HG02759 (cell line): ENCODE results near the gene ACVR1.
"Not testable (repeated sequence)": the region's sequence is repeated elsewhere in the genome, so short reads cannot be mapped to it uniquely, and the experiment has no call there.

ENCODE experiments used
- ATAC-seq: cut with Tn5 transposase; IDR thresholded peaks from one replicate; pipeline ENCODE4 v1.9.1; 2021; ENCODE audit warnings: mild to moderate bottlenecking, moderate library complexity; ENCODE audit not compliant: unreplicated experiment

Gene ACVR1

DNA sequence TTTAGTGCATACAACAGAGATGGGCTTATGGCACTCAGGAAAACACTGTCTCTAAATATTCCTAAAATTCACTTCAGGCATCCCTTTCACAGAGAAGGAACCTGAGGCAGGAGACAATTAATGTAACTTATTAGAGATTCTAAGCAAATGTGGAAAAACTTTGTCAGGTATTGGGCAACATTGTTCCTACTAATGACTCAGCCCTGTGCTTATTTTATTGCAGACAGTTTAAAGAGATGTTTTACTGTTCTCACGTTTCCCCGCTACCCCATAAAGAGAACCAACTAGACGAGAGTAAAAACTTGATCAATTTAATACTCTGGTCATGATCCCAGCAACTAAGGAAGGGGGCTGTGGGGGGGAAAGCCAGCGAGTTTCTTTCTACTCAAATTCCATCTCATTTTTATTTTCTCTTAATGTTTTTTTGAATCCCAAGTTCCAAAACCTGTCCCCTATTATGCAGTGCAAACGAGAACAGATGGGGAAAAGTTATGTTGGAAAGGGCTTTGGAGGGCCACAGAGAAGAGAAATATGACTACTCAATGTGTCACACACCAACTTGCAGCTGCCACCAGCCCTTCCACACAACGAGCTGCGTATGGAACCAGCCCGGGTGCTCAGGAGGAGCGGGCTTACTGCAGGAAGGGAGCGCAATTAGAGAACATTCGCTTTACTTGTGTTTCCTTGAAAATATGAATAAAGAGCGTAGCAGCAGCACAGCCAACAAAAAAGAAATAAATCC lies 18.7 kb upstream of the ACVR1 start:
- ATAC-seq = no peak

DNA sequence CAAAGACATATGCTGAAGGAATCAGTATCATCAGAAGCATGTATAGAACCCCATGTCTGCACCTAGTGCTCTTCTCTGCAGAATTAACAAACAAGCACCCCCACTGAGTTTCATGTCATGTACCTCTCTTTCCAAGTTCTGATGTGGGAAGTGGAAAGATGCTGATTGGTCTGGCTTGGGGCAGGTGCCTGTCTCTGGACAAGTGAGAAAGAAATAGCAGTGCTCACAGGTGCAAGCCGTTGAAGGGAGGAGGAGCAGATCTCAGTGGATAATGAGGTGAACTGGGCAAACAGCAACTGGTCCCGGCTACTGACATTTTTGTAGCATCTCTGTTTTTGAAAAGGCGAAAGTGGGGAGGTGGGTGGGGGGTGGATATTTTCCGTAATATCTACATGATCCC lies 17.5 kb upstream of the ACVR1 start:
- ATAC-seq = no peak

DNA sequence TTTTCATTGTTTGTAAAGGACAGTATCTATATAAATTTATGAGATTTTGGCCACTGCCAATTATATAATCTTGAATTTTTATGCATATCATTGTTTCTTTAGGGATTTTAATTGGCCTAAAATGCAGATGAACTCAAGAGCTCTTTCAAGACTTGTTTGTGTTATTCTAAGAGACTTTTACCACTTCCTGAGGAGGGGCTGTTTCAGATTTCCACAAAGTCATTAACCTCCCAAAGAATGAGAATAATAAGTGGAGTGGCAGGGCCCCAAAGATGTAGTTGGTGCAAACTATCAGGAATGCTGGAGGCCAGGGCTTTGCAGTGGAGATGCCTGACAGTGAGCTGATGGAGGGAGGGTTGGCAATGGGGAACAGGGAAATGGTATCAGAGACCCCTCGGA lies 15.5 kb upstream of the ACVR1 start:
- ATAC-seq = no peak

DNA sequence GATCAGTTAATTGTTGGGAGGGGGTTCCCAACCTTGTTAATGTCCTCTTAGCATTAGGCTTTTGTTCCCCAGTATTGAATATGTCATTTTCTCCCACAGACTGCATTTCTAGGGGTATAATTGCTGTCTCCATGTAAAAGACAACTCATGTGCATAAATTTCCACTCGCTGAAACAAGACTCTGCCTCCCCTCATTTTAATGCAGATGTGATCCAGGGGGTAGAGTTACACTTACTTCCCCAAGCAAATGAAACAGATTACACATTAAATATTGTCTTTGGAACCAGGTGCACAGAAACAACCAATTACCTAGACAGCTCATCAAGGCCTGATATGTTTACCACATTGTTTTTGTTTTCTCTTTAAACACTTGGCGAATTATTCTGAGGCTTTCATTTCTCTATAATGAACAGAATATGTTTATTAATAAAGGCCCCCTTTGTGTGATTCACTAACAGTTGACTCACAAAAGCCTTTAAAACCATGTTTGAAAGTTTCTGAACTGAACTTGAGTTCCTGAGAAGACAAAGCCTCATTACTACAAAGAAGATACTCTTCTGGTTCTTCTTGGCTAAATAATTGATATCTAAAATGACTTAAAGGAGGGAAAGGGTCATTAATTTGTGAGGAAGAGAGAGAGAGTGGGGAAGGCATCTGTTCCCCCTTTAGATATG lies 15.0 kb upstream of the ACVR1 start:
- no peak for ATAC-seq

DNA sequence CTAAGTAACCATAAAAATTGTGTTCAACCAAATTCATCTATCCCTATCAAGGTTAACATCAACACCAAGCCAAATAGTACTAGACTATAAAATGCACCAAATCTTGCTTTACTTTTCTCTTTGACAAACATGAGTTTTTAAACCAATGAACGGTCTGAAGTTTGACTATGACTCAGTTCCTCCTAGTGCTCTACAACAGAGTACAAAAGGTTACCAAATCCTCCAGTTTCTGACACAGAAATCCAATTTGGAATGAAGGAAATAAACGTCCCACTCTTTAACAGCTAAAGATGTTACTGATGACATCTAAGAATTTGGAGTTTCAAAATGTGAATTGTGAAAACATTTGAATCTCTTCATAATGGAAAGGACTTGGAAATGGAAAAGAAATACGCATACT lies 11.8 kb upstream of the ACVR1 start:
- ATAC-seq = no peak

DNA sequence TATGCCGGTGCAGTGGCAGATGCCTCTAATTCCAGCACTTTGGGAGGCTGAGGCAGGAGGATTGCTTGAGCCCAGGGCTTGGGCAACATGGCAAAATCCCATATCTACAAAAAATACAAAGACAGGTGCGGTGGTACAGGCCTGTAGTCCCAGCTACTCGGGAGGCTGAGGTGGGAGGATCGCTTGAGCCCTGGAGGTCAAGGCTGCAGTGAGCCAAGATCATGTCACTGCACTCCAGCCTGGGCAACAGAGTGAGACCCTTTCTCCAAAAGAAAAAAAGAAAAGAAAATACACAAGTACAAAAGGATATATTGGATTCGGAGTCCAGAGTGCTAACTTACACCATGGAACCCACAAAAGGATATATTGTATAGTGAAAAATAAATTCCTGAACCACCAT lies 8.4 kb upstream of the ACVR1 start:
- ATAC-seq = not testable (repeated sequence)

DNA sequence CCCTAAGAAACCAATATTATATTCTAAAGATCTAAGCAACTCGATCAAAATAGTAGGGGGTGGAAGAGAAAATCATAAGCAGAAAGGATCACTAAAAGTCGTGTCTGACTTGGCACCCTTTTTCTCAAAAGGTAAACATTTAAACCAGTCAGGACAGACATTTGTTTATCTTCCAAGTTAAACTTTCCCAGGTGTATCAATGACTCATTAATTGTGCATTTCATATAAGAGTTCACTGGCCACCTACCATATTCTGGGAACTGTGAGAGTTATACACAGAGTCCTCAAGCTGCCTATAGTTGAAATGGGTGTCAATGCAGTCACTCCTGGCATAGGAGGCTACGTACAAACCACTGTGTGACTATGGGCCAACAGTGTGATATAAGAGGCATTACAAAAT lies 4.8 kb upstream of the ACVR1 start:
- ATAC-seq = no peak

DNA sequence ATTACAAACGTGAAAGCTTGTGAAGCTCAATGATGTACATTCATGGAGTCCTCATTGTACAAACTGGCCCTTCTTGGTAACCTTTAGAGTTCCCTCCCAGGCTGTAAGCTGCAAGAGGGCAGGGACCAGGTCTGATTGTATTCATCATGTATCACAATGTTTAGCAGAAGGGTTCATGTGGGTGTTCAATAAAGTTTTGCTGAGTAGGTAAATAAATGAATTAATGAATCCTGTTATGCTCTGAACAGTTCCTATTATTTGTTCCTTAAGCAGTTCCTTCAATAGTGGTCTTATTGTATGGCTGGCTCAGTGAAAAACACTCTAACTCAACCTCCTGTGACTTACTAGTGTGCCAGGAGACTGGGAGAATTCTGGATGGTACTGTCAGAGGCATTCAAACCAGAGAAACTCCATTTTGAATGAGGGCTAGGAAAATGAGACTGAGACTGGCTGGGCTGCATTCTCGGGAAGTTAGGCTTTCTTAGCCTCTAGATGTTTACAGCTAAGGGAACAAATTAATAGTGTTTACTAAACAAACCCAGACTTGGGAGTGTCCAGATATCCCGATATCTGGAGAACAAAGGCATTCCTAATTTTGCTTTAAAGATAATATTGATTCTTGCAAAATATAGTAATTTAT lies 1.8 kb upstream of the ACVR1 start:
- no peak for ATAC-seq

DNA sequence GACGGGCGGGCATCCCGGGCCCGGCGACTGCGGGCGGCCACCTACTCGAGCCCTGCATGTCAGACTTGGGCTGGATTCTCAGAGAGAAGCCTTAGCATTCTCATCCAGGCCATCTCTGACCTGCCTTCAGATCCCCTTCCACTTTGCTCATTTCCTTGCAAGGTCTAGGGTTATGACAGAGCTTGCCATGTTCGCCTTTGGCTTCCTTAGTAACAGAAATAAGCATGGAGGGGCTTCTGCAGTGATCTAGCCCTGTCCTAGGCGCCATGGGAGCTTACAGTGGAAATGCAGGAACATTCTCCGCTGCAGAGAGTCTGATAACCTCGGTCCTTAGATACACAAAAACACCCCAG lies 632 bp upstream of the ACVR1 start:
- no peak for ATAC-seq

DNA sequence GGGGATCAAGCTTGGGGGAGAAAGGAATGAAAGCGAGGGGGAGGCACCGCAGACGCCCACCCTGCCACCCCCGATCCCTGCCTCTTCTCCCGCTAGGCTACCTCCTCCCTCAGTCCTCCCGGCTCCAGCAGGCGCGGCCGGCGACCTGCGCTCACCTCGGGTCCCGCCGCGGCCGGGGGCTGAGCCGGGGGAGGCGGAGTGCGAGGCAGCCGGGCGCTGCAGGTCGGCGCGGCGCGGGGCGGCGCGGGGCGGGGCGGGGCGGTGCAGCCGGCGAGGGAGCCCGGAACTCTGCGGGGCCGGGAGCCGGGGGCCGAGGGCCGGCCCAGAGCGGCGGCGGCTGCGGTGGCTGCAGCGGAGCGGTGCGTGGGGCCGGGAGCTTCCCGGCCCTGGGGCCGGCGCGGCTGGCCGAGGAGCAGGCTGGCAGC lies 477 bp downstream of the ACVR1 start:
- ATAC-seq = peak; percentile 42

DNA sequence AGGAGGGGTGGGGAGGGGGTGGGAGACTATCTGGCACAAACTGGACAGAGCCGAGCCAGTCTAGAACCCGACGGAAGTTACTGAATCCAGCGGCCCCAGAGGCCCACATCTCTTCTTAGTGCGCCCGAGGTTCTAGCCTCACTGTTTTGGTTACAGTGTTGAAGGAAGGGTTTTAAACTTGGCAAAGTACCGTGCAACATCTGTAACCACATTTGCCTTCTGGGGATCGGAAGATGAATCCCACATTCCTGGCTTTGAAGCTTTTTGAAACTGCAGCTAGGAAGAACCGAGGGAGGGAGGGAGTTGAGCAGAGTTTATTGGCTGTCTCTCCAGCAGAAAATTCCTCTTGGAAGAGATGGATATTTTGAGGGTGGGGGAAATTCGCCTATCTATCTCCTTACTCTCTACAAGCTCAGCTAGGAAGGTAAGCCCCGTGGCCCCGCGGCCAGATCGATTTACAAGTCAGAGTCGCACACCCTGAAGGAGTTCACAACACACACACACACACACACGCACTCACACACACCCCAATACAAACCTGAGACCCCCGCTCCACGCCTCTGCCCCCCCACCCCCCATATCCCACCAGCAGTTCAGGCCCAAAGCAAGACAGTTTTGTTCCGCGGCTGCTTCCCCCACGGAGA lies 1.0 kb downstream of the ACVR1 start:
- no peak for ATAC-seq

DNA sequence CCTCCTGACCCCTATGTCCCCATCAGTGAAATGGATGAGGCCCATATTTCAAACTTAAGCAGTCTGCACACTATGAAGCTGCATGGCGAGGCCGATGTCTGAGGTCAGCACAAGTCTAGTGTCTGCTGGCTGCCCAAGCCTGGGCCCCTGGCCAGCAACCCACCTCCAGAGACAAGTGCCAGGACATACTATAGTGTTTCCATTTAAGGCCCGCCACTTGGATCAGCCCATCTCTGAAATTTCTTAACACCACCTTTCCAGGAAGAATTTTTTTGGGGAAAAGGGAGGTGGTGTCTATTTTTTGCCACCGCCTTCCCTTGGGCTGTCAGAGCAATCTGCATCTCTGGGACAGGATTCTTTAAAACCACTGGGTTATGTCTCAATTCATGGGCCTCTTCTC lies 1.8 kb downstream of the ACVR1 start:
- no peak for ATAC-seq

DNA sequence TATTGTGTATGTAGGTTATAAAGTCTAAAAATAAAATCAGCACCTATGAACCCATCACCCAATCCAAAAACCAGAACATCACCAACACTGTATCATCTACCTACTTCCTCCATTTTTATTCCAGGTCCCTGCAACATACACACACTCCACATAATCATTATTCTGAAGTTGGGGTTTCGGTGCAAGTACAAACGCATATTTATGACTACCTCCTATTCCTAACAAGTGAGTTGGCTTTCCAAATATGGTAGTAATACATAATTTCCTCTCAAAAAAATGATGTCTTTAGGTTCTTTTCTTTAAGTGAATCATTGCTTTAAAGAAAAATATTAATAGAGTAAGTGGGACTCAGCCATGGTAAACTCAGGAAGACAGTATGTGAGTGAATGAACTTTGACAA lies 3.3 kb downstream of the ACVR1 start:
- no peak for ATAC-seq

DNA sequence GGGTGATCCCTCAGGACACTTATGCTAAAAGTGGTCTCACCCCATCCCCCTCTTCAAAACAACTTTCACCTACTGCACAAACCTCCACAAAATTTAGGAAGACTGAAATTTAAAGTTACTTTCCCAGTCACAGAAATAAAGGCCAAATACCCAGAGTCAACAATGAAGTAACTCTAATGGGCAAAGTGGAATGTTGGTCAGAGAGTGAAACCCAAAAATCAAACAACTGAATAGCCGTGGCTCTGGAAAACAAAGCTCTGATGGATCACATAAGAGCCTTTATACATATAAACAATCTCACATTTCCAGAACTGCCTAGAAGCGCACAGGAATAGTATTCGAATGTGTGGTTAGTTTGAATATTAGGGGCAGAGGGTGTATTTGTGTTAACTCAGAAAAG lies 4.7 kb downstream of the ACVR1 start:
- no peak for ATAC-seq

DNA sequence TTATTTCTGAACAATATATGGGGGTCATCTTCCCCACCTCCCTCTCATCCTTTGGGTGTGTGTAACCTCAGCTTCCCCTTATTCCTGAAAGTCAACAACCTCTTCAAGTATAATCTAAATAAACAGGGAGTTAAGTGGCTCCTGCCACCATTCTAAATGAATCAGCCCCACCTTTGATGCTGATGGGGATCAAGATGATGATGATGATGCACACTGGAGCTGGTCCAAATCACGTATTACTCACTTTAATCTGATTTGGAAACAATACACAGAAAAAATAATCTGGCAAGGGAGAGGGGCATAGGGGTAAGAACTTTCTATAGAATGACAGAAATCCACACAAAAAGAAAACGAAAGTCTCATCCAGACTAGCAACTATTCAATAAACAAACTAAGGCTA lies 7.1 kb downstream of the ACVR1 start:
- no peak for ATAC-seq

DNA sequence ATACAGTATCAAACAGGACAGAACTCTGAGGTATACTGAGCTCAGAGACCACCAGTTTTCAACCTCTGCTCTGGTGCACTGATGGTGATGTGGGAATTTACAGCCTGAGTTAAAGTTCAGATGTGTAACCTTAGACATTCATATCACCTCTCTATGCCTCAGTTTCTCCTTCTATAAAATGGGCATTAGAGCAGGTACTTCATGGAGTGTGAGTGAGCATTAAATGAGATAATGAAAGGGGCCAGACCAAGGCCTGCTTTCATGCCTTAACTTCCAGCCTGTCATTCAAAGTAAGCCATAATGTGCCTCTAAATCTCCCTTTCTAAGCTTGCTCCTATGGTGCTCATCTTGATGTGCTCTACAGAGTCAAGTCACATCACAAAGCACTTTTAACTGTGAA lies 8.4 kb downstream of the ACVR1 start:
- no peak for ATAC-seq

DNA sequence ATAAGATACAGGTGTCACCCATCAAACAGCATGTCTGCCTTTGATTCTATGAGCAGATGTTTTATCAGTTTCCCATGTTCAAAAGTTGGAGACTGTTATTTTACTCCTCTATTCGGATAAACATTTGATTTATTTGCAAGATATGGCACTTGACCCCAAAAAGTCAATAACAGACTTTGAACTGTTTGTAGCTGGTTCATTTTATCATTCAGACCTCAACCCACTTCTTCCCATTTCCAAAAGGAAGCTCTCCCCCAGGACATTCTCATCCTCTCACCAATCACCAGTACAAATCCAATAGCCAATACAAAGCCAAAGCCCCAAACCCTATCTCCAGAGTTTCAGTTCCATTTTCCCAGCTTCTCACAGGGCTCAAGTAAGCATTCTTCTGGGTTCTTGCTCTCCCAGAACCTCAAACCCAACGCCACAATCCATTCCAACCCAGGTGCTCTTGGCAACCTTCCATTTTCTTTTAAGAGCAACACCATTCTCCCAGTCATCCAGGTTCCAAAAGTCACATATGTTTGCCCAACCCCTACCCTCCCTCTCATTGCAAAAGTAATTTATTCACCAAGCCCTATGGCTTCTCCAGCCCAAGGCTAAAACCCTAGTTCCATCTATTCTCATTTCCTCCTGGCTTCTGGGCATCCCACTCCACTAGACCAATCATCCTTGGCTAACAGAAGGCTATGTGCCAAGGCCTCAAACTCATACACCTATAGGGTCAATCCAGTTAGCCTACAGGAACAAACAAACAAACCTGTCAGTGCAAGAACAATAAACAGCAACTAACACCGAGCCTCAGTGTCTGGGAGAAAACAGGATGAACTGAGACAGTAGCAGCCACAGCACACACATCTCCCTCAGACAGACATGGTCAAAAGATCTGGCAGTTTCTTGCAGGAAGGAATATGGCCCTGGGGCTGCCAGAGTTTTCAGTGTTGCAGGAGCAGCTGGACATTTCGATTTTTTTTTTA lies 9.2 kb downstream of the ACVR1 start:
- no peak for ATAC-seq

DNA sequence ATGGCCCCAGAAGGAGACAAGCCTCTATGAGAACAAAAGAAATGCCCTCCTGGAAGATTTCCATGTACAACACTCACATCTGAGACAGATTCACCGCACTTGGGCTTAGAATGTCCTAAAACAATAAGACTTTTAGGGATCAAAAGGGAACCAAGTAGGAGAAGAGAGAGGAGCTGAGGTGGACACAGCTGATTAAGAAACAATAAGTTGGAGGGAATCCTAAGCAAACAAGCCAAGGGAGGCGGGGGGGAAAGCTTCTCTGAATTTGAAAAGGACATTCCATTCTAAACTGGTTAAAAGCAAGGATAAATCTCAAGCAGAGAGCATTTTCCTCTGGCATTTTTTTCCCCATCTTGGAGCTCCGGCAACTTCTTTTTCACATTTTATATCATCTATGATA lies 9.9 kb downstream of the ACVR1 start:
- ATAC-seq = no peak

DNA sequence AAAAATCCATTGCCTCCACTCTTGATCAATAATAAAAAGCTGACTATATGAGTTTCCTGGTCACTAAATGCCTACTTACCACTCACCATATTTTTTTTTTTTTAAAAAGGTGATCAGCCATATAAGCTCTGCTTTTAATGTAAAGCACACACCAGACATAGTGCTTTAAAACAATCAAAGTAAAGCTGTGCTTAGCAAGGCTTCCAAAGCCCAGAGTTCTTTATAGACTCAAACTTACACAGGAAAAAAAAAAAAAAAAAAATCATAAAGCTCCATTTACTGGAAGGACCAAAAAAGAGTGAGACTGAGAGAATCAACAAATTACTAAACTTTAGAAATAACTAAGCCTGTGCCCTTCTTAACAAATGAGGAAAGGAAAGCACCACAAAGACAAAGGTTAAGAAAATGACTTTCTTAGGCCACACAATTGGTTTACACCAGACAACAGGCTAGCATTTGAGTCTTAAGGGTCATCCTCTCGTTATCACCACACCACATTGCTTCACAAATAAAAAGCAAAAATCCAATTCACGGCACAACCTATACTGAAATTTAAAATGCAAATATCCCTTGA lies 11.2 kb downstream of the ACVR1 start:
- ATAC-seq = no peak

DNA sequence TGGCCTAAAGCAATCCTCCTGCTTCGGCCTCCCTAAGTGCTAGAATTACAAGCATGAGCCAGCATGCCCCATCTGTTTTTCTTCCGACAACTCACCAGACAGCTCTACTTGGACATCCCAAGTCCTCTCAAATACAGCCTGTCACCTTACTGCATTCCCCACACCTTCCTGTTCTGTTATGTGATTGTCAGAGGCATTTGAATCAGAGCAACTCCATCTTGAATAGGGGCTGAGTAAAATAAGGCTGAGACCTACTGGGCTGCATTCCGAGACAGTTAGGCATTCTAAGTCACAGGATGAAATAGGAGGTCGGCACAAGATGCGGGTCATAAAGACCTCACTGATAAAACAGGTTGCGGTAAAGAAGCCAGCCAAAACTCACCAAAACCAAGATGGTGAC lies 17.3 kb downstream of the ACVR1 start:
- ATAC-seq = no peak
